Activated T-cell treated with anti-CD3 and anti-CD28 coated beads, Interleukin-2, amount 50 U/mL, for 1 hour (primary cell): Measurements from ENCODE around the gene TESK1.
A peak's percentile ranks its signal among the peaks of the same experiment; 100 is the strongest.

Experiments used
- DNase-seq: peaks from one replicate; pipeline ENCODE4 v3.0.0-alpha.2; 2020

Gene TESK1, protein sequence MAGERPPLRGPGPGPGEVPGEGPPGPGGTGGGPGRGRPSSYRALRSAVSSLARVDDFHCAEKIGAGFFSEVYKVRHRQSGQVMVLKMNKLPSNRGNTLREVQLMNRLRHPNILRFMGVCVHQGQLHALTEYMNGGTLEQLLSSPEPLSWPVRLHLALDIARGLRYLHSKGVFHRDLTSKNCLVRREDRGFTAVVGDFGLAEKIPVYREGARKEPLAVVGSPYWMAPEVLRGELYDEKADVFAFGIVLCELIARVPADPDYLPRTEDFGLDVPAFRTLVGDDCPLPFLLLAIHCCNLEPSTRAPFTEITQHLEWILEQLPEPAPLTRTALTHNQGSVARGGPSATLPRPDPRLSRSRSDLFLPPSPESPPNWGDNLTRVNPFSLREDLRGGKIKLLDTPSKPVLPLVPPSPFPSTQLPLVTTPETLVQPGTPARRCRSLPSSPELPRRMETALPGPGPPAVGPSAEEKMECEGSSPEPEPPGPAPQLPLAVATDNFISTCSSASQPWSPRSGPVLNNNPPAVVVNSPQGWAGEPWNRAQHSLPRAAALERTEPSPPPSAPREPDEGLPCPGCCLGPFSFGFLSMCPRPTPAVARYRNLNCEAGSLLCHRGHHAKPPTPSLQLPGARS

GRCh38 chr9:35604578-35605350, at the start of gene TESK1:
TESK1 (plus strand) TSS chr9:35605262; CDS start chr9:35605620, 358 bp downstream.
- peak; percentile 85 for DNase-seq

GRCh38 chr9:35555881-35556280, 49.2 kb upstream of the TESK1 start:
- DNase-seq, result no peak

DNA sequence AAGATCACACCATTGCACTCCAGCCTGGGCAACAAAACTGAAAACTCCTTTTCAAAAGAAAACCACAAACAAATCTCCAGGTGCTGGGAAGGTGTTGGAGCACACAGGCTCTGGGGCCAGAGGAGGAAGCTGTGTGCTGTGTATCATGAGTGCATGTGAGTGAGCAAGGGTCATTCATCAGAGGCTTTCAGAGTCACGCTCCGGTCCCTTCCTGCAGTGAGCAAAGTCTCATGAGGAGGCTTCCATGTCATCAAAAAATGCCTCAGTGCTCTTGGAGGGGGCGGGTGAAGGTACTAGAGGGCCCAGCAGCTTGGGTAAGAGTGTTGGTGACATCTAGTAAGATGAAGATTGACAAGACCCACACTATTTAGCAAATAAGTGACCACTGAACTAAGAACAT, 48.3 kb upstream of the TESK1 start:
- DNase-seq, result no peak

DNA sequence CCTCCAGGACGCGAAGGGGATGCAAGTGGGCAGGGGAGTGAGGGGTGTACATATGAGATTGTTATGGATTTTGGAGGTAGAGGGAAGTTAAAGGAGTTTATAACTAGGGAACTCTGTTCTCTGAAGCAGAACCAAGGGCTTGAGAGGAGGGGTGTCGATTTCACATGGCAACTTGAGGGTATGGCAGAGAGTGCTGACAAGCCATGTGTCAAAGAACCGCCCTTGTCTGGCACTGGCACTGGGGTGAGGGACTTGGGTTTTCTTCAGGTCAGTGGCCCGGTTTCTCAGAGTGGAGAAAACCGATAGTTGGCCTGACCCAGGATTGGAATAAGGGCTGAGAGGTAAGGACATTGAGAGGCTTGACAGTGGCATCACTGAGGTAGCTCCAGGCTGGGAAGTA, 47.7 kb upstream of the TESK1 start:
- no peak for DNase-seq

GRCh38 chr9:35558185-35558584, 46.9 kb upstream of the TESK1 start:
- no peak for DNase-seq

DNA sequence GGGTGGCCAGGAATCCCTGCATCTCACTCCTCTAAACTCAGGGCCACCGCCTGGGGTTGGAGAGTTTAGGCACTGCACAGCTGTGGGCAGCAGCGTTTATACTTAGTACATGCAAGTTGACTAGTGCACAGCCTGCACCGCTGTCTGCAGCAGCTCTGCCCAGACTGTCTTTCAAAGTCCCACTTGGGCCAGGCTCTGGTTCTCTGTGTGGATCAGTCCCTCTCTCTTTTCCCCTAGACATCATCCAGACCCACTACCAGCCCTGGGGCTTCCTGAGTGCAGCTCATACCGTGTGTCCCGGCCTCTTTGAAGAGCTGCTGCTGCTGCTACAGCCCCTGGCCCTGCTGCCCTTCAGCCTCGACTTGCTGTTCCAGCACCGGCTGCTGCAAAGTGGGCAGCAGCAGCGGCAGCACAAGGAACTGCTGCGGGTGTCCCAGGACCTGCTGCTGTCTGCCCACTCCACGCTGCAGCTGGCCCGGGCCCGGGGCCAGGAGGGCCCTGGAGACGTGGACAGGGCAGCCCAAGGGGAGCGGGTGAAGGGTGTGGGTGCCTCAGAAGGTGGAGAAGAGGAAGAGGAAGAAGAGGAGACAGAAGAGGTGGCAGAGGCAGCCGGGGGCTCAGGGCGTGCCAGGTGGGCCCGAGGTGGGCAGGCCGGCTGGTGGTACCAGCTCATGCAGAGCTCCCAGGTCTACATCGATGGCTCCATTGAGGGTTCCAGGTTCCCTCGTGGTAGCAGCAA, 45.1 kb upstream of the TESK1 start:
- DNase-seq, result no peak

- DNase-seq, result no peak
Observed at GRCh38 chr9:35560625-35561337, 44.3 kb upstream of the TESK1 start.

GRCh38 chr9:35561468-35562261, 43.4 kb upstream of the TESK1 start:
- DNase-seq, result no peak

DNA sequence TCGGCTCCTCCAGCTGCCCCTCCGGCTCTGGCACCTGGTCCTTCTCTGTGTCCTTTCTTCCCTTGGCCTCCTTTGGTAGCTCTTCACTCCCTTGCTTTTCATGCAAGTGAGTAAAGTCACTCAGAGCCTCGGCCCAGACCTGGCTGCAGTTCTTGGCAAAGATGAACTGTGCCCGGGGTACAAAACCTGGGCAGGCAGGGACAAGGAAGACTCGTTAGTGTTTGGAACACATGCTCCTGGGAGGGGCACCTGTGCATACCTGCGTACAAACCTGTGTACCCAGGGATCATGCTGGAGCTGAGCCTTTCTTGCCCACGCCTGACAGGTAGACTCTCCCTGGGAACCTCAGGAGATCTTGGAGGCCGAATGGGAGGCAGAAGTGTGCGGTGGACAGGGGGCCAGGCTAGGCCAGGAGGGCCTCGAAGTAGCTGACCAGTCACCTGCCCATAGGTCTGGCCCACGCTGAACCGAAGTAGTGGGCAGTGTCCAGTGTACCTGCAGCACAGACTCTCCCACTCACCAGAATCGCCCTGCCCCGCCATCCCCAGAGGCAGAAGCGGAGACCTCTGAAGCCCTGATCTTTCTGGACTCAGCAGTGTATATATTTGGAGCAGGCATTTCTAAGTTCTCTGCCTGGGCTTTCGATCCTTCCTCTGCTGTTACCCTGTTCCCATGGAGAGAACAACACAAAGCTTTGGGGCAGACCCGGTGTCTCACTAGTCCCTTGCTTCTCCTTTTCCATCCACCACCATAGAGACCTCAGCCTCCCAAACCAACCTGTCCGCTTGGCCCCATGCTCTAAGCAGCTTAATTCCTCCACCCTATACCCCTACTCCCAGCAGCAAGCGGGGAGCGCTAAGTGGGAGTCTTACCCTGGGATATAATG, 41.9 kb upstream of the TESK1 start:
- no peak for DNase-seq

GRCh38 chr9:35563791-35564197, 41.3 kb upstream of the TESK1 start:
- no peak for DNase-seq

- no peak for DNase-seq
Observed at GRCh38 chr9:35564658-35565061, 40.4 kb upstream of the TESK1 start.

- DNase-seq, result no peak
Observed at GRCh38 chr9:35566417-35566816, 38.6 kb upstream of the TESK1 start.

DNA sequence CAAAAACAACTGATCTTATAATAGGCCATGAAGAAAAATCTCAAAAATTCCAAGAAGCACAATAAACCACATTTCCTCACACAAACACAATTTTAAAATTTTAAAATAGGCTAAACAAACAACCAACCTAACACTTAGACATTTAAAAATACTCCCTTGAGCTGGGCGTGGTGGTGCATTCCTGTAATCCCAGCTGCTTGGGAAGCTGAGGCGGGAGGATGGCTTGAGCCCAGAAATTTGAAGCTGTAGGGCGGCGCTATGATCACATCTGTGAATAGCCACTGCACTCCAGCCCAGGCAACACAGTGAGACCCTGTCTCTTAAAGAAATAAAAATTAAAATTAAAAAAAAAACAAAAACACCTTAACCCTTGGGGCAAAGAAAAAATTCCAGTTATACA, 36.9 kb upstream of the TESK1 start:
- no peak for DNase-seq

DNA sequence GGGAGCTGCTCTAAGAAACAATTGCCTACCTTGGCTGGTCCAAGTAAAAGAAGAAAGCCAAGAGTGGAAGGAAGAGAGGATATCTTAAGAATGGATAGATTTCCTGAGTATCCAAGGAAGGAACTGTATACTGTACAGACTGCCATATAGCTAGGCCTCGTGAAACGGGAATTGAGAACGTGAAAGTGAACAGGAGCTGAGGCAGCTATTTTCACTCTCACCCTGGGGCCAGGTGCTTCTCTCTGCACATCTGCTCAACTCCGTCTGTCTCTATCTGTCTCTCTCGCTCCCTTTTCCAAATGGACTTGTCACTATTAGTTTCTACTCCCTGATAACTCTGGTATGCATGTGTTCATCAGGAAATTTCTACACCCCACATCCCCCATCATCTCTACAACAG, 35.9 kb upstream of the TESK1 start:
- no peak for DNase-seq

- DNase-seq, result no peak
Observed at GRCh38 chr9:35570709-35571504, 34.2 kb upstream of the TESK1 start.

DNA sequence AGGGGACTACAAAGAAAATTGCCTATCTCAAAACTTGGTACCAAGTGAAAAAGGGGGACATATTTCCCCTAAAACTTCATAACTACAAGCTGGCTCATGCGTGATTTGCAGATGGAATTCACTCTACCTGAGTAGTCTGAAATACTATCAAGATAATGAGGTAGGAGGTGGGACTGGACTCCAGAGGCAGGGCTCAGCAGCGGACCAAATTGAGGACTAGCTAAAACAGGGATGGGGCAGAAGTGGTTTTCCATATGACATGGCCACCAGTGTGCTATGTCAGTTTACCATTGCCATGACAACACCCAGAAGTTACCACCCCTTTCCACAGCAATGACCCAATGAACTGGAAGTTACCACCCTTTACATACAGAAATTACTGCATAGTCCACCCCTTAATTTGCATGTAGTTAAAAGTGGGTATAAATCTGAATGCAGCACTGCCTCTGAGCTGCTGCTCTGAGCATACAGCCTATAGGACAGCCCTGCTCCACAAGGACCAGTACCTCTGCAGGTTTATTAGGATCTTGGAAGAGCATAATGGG, 30.4 kb upstream of the TESK1 start:
- DNase-seq, result no peak

DNA sequence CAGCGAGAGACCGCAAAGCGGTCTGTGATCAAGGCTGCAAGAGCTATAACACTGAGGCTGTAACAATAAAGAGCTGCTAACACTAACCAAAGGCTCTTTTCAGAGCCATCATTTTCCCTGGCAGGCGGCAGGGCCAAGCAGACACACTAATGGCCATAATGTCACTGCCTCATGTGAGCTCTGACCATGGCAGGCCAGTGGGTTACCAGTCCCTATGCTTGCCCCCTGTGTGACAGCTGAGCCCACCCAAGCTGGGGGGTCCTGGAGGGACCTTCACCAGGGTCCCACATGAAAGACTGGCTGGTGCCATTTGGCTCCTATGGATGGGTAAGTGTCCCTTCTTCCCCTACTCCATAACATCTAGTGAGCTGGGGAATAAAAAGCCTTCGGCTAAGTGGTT, 29.6 kb upstream of the TESK1 start:
- no peak for DNase-seq

GRCh38 chr9:35577486-35577885, 27.6 kb upstream of the TESK1 start:
- DNase-seq, result no peak

GRCh38 chr9:35579130-35579529, 25.9 kb upstream of the TESK1 start:
- no peak for DNase-seq
